Measurements from ENCODE around the gene NT5C1A. TPM values are rescaled to one million over a fixed set of nuclear protein-coding genes. Genes with fewer than 3 reads are reported as not detected.

NT5C1A gene
- total RNA-seq, 4 donors from 2014 or later, result not detected

- DNase-seq (ENCODE audit: low spot score in 2 of 2), result no peak
- H3K4me3 ChIP-seq (ENCODE audit: low read depth, poor library complexity, severe bottlenecking), result no peak overlapping the region
- TF ChIP-seq POLR2A (IDR thresholded peaks at IDR 0.05) (no peak), CTCF (IDR thresholded peaks at IDR 0.05) (no peak)
- intact Hi-C loops (cut with DNase I; ENCODE audit: low total_unique reads), result no loop called here
- WGBS, 2 donors, result 81 to 87% methylated on average over 4 of the region's 4 CpGs
These were observed 34.5 kb downstream of the NT5C1A start for GRCh38 chr1:39637361-39637760.

GRCh38 chr1:39635871-39636210, 36.1 kb downstream of the NT5C1A start:
- intact Hi-C loops (cut with DNase I; ENCODE audit: low total_unique reads), result no loop called here
- WGBS, 2 donors, result 61% methylated on average over 2 of the region's 2 CpGs
- no peak for DNase-seq (ENCODE audit: low spot score in 2 of 2)
- no peak for TF ChIP-seq POLR2A (IDR thresholded peaks at IDR 0.05)
- TF ChIP-seq CTCF (IDR thresholded peaks at IDR 0.05), result no peak
- no peak overlapping the region for H3K4me3 ChIP-seq (ENCODE audit: low read depth, poor library complexity, severe bottlenecking)

- intact Hi-C loops (cut with DNase I; ENCODE audit: low total_unique reads), result no loop called here
- 72 to 74% methylated on average over 12 of the region's 12 CpGs for WGBS, 2 donors
- TF ChIP-seq POLR2A (IDR thresholded peaks at IDR 0.05), result no peak
- TF ChIP-seq CTCF (IDR thresholded peaks at IDR 0.05), result no peak
- H3K4me3 ChIP-seq (ENCODE audit: low read depth, poor library complexity, severe bottlenecking), result no peak overlapping the region
- no peak for DNase-seq (ENCODE audit: low spot score in 2 of 2)
These were observed 36.6 kb downstream of the NT5C1A start for GRCh38 chr1:39635205-39635870.

GRCh38 chr1:39633422-39633821, 38.5 kb downstream of the NT5C1A start:
- no peak overlapping the region for H3K4me3 ChIP-seq (ENCODE audit: low read depth, poor library complexity, severe bottlenecking)
- intact Hi-C loops (cut with DNase I; ENCODE audit: low total_unique reads), result no loop called here
- no peak for DNase-seq (ENCODE audit: low spot score in 2 of 2)
- WGBS, 2 donors, result 60 to 76% methylated on average over 3 of the region's 3 CpGs
- no peak for TF ChIP-seq CTCF (IDR thresholded peaks at IDR 0.05)
- TF ChIP-seq POLR2A (IDR thresholded peaks at IDR 0.05), result no peak

GRCh38 chr1:39632682-39633417, 39.1 kb downstream of the NT5C1A start:
- TF ChIP-seq CTCF (IDR thresholded peaks at IDR 0.05), result no peak
- TF ChIP-seq POLR2A (IDR thresholded peaks at IDR 0.05), result no peak
- intact Hi-C loops (cut with DNase I; ENCODE audit: low total_unique reads), result no loop called here
- DNase-seq (ENCODE audit: low spot score in 2 of 2), result peak in 1 of 2 donors; percentile 89
- WGBS, 2 donors, result 20 to 23% methylated on average over 40 to 41 of the region's 61 CpGs
- no peak overlapping the region for H3K4me3 ChIP-seq (ENCODE audit: low read depth, poor library complexity, severe bottlenecking)

Data from lower leg skin (tissue), 4 donors.